ENCODE results near the gene ABCA12.
"Not testable (repeated sequence)": the region's sequence is repeated elsewhere in the genome, so short reads cannot be mapped to it uniquely, and the experiment has no call there.

The ABCA12 gene, protein sequence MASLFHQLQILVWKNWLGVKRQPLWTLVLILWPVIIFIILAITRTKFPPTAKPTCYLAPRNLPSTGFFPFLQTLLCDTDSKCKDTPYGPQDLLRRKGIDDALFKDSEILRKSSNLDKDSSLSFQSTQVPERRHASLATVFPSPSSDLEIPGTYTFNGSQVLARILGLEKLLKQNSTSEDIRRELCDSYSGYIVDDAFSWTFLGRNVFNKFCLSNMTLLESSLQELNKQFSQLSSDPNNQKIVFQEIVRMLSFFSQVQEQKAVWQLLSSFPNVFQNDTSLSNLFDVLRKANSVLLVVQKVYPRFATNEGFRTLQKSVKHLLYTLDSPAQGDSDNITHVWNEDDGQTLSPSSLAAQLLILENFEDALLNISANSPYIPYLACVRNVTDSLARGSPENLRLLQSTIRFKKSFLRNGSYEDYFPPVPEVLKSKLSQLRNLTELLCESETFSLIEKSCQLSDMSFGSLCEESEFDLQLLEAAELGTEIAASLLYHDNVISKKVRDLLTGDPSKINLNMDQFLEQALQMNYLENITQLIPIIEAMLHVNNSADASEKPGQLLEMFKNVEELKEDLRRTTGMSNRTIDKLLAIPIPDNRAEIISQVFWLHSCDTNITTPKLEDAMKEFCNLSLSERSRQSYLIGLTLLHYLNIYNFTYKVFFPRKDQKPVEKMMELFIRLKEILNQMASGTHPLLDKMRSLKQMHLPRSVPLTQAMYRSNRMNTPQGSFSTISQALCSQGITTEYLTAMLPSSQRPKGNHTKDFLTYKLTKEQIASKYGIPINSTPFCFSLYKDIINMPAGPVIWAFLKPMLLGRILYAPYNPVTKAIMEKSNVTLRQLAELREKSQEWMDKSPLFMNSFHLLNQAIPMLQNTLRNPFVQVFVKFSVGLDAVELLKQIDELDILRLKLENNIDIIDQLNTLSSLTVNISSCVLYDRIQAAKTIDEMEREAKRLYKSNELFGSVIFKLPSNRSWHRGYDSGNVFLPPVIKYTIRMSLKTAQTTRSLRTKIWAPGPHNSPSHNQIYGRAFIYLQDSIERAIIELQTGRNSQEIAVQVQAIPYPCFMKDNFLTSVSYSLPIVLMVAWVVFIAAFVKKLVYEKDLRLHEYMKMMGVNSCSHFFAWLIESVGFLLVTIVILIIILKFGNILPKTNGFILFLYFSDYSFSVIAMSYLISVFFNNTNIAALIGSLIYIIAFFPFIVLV (N-terminal part only)

GRCh38 chr2:215138479-215138878 is at the start of gene ABCA12:
TSS of gene ABCA12 (minus strand) at chr2:215138626. CDS start at chr2:215138208, 418 bp downstream.
- DNase-seq (ENCODE audit: low read depth in 2 of 2) = no peak

DNA sequence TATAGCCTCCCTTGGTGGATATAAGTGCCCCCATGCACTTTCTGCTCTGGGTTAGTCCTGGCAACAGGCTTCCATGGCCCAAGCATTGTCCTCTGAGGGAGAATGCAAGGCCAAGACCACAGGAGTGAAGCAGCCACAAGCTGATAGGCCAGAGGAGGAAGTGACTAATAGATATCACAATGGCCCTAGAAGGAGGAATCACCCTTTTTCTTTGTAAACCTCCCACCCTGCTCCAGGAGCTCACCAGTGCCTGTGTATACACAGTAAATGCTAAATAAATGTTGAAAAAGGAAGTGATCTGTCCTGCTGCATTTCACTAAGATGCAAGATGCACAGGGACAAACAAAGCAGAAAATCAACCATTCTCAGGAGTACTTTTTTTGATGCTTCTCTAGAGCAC is 49.7 kb upstream of the ABCA12 start:
- no peak for DNase-seq (ENCODE audit: low read depth in 2 of 2)

DNA sequence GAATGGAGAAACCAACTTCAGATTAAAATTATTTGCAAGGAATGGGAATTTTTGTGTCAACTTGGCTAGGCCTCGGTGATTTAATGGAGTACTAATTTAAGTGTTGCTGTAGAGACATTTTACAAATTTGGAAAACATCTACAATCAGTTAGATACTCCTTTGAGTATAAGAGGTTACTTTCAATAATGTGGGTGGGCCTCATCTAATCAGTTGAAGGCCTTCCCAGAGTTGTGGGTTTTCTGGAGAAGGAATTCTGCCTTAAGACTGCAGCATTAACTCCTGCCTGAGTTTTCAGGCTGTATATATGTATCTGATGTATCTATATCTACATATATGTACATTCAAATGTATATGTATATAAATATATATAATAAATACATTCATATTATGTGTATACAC is 47.6 kb upstream of the ABCA12 start:
- no peak for DNase-seq (ENCODE audit: low read depth in 2 of 2)

DNA sequence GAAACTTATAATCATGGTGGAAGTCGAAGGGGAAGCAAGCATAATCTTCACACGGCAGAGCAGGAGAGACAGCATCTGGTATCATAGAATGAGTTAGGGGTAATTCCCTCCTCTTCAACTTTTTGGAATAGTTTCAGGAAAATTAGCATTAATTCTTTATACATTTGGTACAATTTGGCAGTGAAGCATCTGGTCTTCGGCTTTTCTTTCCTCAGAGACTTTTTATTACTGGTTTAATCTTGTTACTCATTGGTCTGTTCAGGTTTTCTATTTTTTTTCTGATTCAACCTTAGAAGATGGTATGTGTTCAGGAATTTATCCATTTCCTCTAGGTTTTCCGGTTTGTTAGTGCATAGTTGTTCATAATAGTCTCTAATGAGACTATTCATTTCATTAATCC is 39.7 kb upstream of the ABCA12 start:
- DNase-seq (ENCODE audit: low read depth in 2 of 2) = no peak

- DNase-seq (ENCODE audit: low read depth in 2 of 2) = no peak
Observed at GRCh38 chr2:215171796-215172195, 33.4 kb upstream of the ABCA12 start.

- no peak for DNase-seq (ENCODE audit: low read depth in 2 of 2)
Observed at GRCh38 chr2:215171151-215171550, 32.7 kb upstream of the ABCA12 start.

DNA sequence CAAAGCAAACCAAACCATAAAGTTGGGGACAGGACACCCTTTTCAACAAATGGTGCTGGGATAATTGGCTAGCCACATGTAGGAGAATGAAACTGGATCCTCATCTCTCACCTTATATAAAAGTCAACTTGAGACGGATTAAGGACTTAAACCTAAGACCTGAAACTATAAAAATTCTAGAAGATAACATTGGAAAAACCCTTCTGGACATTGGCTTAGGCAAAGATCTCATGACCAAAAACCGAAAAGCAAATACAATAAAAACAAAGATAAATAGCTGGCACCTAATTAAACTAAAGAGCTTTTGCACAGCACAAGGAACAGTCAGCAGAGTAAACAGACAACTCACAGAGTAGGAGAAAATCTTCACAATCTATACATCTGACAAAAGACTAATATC is 28.1 kb upstream of the ABCA12 start:
- DNase-seq (ENCODE audit: low read depth in 2 of 2) = not testable (repeated sequence)

DNA sequence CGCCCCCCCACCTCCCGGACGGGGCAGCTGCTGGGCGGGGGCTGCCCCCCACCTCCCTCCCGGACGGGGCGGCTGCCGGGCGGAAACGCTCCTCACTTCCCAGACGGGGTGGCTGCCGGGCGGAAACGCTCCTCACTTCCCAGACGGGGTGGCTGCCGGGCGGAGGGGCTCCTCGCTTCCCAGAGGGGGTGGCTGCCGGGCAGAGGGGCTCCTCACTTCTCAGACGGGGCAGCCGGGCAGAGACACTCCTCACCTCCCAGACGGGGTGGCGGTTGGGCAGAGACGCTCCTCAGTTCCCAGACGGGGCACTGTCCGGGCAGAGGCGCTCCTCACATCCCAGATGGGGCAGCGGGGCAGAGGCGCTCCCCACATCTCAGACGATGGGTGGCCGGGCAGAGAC is 24.9 kb upstream of the ABCA12 start:
- DNase-seq (ENCODE audit: low read depth in 2 of 2) = not testable (repeated sequence)

DNA sequence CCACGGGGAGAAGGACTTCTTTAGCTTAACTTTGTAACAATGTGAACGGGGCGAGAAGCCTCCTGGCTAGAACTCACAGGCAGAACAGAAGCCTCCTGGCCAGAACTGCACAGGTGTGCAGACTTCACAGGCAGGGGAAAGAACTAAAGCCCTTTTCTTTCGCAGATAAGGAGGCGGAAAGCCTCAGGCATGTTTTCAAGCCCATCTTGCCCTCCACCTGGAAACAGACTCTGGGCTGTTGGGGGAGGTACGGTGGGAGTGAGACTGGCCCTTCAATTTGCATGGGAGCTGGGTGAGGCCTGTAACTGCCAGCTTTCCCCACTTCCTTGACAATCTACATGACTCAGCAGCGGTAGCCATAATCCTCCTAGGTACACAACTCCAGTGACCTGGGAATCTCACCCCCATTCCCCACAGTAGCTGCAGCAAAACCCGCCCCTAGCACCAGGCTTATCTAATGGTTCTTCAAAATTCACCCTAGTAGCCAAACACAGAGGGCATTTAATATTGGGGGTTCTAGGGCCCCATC is 22.9 kb upstream of the ABCA12 start:
- DNase-seq (ENCODE audit: low read depth in 2 of 2) = no peak

DNA sequence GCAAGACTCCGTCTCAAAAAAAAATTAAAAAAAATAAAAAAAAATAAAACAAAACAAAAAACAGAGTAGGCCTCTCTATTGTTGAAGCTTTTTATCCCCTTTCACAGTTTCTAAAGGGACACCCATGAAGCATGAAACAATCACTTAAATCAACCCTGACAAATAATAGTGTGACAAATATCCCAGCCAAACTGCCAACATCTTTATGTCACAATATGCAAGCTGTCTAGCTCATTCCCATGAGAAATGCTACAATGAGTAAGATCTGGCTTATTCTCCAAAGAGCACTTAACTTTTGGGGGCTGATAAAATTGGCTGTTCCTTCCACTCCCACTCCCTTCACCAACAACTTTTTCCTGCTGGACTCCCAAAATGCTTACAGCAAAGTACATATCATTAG is 21.7 kb upstream of the ABCA12 start:
- no peak for DNase-seq (ENCODE audit: low read depth in 2 of 2)

DNA sequence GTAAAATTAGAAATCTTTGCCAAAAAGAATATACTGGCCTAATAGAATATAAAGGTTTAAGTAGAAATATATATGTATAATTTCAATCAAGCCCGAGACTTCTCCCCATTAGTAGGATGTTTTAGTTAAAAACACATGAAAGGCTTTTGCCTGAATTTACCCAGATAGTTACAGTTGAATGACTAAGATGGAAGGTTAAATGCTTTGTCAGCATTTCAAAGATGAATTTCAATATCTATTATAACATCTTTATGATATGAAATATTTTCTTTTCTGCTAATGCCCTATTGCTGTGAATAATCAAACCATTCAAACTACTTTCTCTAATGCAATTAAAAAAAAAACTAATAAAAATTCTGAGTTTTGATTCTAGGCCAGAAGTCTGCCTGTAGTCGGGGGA is 18.0 kb upstream of the ABCA12 start:
- no peak for DNase-seq (ENCODE audit: low read depth in 2 of 2)

DNA sequence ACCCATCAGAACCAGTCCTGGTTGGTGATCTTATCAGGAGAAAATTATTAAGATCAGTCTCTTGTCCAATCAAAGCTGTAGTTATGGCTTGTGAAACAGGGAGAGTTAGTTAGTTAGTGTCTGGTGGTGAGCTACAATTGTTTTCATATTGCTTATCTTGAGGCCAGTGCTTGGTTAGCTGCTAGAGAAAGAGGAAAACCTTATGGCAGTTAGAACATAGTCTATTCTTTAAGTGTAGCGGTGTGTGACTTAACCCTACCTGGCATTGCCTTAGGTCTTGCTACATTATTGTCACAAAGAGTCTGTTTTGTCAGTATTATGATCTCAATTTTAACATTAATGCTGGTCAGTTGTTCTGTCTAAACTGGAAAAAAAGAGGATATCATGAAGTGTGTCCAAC is 11.5 kb upstream of the ABCA12 start:
- DNase-seq (ENCODE audit: low read depth in 2 of 2) = no peak

DNA sequence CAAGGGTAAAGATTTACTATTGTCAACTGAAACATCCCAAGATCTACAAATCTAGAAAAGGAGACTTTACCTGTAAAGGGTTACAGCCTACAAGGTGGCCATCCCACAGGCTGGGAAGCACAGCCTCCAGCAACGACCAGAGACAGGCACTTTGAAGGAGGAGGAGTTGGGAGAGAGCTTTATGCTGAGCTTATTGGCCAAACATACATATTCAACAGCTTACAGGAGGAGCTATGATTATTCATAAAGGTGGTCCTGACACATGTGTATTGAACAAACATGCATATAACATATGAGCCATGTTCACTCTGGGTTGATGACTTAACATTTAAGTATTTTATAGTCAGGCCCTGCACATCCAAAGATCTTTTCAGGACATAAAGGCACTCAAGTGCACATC is 11.1 kb upstream of the ABCA12 start:
- DNase-seq (ENCODE audit: low read depth in 2 of 2) = no peak

DNA sequence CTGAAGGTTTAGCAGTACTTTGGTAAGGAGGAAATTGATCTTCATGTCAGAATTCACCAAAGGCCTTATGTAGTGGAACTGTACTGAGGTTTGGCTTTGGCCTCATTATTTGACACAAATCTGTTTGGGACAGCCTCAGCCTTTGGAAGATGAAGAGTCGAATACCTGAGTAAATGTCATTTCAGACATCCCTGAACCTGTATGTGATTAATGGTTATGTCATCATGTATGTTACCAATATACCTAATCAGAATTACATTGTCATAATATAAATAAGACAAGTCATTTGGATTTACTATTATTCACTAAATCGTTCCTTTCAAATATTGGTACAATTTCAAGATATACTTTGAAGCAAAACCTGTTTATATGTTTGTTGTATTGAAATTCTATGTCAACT is 10.6 kb upstream of the ABCA12 start:
- DNase-seq (ENCODE audit: low read depth in 2 of 2) = no peak

- no peak for DNase-seq (ENCODE audit: low read depth in 2 of 2)
Observed at GRCh38 chr2:215145611-215146010, 7.2 kb upstream of the ABCA12 start.

- no peak for DNase-seq (ENCODE audit: low read depth in 2 of 2)
Observed at GRCh38 chr2:215144106-215144875, 5.9 kb upstream of the ABCA12 start.

- no peak for DNase-seq (ENCODE audit: low read depth in 2 of 2)
Observed at GRCh38 chr2:215143458-215143857, 5.0 kb upstream of the ABCA12 start.

DNA sequence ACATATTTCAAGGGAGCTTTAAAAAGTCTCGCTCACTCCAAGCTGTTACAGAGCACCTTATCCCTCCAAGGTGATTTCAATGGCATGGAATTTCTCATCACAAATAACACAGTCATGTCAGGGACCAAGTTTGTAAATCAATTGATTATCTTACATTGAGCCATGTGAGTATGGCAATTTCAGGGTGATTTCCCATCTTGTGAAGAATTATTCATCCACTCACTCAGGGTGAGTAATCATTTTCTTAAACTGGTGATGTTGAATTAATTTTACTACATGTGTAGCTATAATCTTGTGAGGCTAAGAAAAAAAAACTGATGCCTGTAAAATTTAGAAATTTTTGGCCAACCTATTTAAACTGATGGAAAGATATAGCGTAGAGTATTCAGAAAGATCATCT is 3.3 kb upstream of the ABCA12 start:
- DNase-seq (ENCODE audit: low read depth in 2 of 2) = no peak

- DNase-seq (ENCODE audit: low read depth in 2 of 2) = no peak
Observed at GRCh38 chr2:215140166-215140707, 1.8 kb upstream of the ABCA12 start.

DNA sequence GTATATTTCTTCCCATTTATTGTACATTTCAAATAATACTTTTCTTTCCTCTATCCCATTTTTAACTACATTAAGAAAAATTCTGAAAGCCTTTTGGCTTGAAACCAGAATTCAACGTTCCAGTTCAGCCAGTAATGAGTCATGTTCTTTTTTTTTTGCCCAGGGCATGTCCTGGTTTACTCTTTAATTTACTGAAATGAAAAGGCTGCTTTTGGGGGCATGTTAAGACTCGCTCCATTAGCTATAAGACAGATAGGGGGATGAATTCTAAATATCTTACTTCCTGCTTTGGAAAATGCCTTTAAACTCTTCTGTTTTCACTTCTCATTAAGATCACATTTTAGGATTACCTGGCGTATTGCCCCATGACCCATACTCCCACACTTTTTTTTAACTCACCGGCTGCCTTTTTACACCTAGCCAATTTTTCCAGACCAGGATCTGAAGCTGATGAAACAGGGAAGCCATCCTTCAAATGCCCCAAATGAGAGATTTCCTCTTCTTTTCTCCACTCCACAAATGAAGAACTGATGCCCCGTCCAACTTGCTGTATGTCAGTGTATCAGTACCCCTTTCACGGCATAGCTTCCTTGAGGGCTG is 585 bp downstream of the ABCA12 start:
- DNase-seq (ENCODE audit: low read depth in 2 of 2) = no peak

GRCh38 chr2:215137329-215137686 is 1.1 kb downstream of the ABCA12 start:
- DNase-seq (ENCODE audit: low read depth in 2 of 2) = no peak
